ENCODE results near the gene LRPPRC.

The LRPPRC gene

GRCh38 chr2:43852196-43852730 is 143.5 kb downstream of the LRPPRC start:
- DNase-seq, result no peak

- DNase-seq, result no peak
Observed at GRCh38 chr2:43851011-43851980, 144.5 kb downstream of the LRPPRC start.

- DNase-seq, result no peak
Observed at GRCh38 chr2:43848214-43848613, 147.6 kb downstream of the LRPPRC start.

- DNase-seq, result no peak
Observed at GRCh38 chr2:43846140-43846793, 149.5 kb downstream of the LRPPRC start.

GRCh38 chr2:43845181-43845580 is 150.6 kb downstream of the LRPPRC start:
- no peak for DNase-seq

- no peak for DNase-seq
Observed at GRCh38 chr2:43842866-43843226, 152.9 kb downstream of the LRPPRC start.

GRCh38 chr2:43841949-43842865 is 153.6 kb downstream of the LRPPRC start:
- DNase-seq, result no peak

GRCh38 chr2:43840965-43841364 is 154.8 kb downstream of the LRPPRC start:
- DNase-seq, result no peak

- no peak for DNase-seq
Observed at GRCh38 chr2:43839776-43840564, 155.8 kb downstream of the LRPPRC start.

- DNase-seq, result no peak
Observed at GRCh38 chr2:43838560-43839267, 157.1 kb downstream of the LRPPRC start, which contains the start of the genes ABCG5 and ABCG8. TSS of gene ABCG5 (minus strand) at chr2:43838839. CDS start at chr2:43838679, 160 bp downstream. TSS of gene ABCG8 (plus strand) at chr2:43838971. CDS start at chr2:43839054, 83 bp downstream.

GRCh38 chr2:43837831-43838559 is 157.8 kb downstream of the LRPPRC start:
- DNase-seq, result no peak

- DNase-seq, result no peak
Observed at GRCh38 chr2:43837033-43837432, 158.8 kb downstream of the LRPPRC start.

Data from central memory CD4-positive, alpha-beta T cell (primary cell).